Transverse colon (tissue), 4 donors: ENCODE measurements around the gene LACRT. TPM values are rescaled to one million over a fixed set of nuclear protein-coding genes. Genes with fewer than 3 reads are reported as not detected.

Experiments used
- DNase-seq: peaks from one replicate; pipeline ENCODE4 v3.0.0-alpha.2; 2019
- H3K27ac ChIP-seq, 4 donors: fragments of 200-600 bp; sonication (generic); 2 replicates each; pipeline ENCODE4 v1.5.1; 2016 to 2018; ENCODE audit warnings: inconsistent platforms in 4 of 4
- H3K27me3 ChIP-seq: fragments of 200-600 bp; sonication (generic); 2 replicates; pipeline ENCODE4 v1.5.1; 2017; ENCODE audit warnings: inconsistent platforms
- H3K36me3 ChIP-seq, 4 donors: fragments of 200-600 bp; sonication (generic); 2 replicates each; pipeline ENCODE4 v1.5.1; 2017 to 2019; ENCODE audit warnings: inconsistent platforms in 4 of 4
- H3K4me1 ChIP-seq, 4 donors: fragments of 200-600 bp; sonication (generic); 2 replicates each; pipeline ENCODE4 v1.5.1; 2017 to 2020; ENCODE audit warnings: inconsistent platforms in 4 of 4
- H3K4me3 ChIP-seq, 4 donors: fragments of 200-600 bp; sonication (generic); 1 replicate in 1 of 4; 2 replicates in 3 of 4; pipeline versions ENCODE4 v1.5.1 to v1.6.1; 2017 to 2019; ENCODE audit warnings: inconsistent platforms in 4 of 4
- H3K9me3 ChIP-seq, 2 donors: fragments of 200-600 bp; sonication (generic); 2 replicates each; pipeline ENCODE4 v1.5.1; 2017 to 2019; ENCODE audit warnings: inconsistent platforms in 2 of 2
- CTCF ChIP-seq, 5 experiments: fragments of 200-600 bp in 3 of 5; fragments of 450-650 bp in 2 of 5; sonication (generic) in 3 of 5; IDR thresholded peaks; 1 replicate in 2 of 5; 2 replicates in 3 of 5; pipeline ENCODE4 v1.5.1; 2016 to 2017; ENCODE audit warnings: antibody characterized with exemption in 5 of 5, inconsistent platforms in 3 of 5, mild to moderate bottlenecking in 2 of 5, moderate library complexity in 1 of 5
- EP300 ChIP-seq: sonication (generic); formaldehyde crosslinking; IDR thresholded peaks from one replicate; pipeline ENCODE4 v1.6.1; 2017; ENCODE audit warnings: antibody characterized with exemption, low read depth
- POLR2A ChIP-seq: fragments of 450-650 bp; IDR thresholded peaks from one replicate; pipeline ENCODE4 v1.6.1; 2016; ENCODE audit warnings: antibody characterized with exemption, mild to moderate bottlenecking, moderate library complexity
- POLR2AphosphoS5 ChIP-seq, 3 donors: sonication (generic); formaldehyde crosslinking; IDR thresholded peaks; one replicate each; pipeline ENCODE4 v1.6.1; 2016; ENCODE audit warnings: antibody characterized with exemption in 3 of 3
- WGBS, 2 donors: methylation state at CpG; one replicate each; pipeline ENCODE4 v1.1.5; 2018; ENCODE audit warnings: low coverage in 1 of 2; 5-methylcytosine and 5-hydroxymethylcytosine counted together
- in situ Hi-C, 4 donors: fragments of 200-750 bp; cut with MboI; loops; one replicate each; pipeline versions ENCODE4 v1.15.0 to v1.15.1; 2017; ENCODE audit warnings: low sequenced_read_pairs in 3 of 4, low pct_ligation_motif_present in 1 of 4, low pct_unique_long_range_greater_than_20kb in 1 of 4
- intact Hi-C: fragments of 100-400 bp; cut with DNase I; formaldehyde crosslinking; loops from one replicate; pipeline ENCODE4 v1.15.1; 2023; ENCODE audit warnings: low total_unique reads
- total RNA-seq, 4 donors: library from RNA; depleted of rRNA; stranded (reverse); fragments of >200 nt; gene quantifications; one replicate each; pipeline ENCODE4 v1.1.0, GENCODE V29; 2016

Gene LACRT
- total RNA-seq, 4 donors from 2014 or later, result not detected

DNA sequence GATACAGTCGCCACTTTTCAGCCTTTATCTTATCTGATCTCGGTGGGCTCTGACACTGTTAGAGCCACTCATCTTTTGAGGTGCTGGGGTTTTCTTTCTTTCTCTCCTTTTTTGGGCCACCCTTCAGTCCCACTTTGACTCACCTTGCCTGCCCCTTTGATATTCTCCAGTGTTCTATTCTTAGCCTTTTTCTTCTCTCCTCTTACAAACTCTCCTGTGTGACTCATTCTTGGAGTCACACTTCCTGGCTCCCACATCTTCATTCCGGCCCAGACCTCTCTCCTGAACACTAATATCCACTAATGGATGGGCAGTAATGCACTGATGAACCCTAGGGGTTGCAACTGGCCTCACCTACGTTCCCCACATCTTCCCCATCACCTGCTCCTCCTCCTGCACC, 15.7 kb upstream of the LACRT start:
- no peak overlapping the region for H3K27ac ChIP-seq
- 42 to 57% methylated on average over 4 of the region's 4 CpGs for WGBS, 2 donors
- TF ChIP-seq POLR2A, result no peak
- no peak for TF ChIP-seq POLR2AphosphoS5 (IDR thresholded peaks at IDR 0.05)
- TF ChIP-seq CTCF (IDR thresholded peaks at IDR 0.05), result no peak
- TF ChIP-seq EP300, result no peak

DNA sequence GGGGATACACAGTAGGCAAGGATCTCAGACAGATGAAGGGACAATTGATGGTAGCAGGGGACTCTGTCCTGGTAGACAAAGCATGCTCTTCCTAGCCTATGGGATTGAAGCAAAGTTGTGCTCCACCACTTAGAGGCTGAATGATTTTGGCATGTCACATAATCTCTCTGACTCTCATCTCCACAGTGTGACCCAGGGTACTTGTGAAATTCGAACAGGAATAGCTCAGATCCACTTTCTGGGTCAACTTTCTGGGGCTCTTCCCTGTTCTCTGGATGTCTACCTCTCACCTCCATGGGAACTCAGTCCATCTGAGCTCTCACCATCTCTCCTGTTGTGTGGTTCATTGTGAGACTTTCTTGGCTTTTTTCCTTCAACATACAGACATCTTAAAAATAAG, 15.1 kb upstream of the LACRT start:
- Histone ChIP-seq H3K27me3 (peaks cover 4% of the 10 kb centered on the region), H3K27ac (no peak overlapping the region), H3K36me3 (no peaks in the 10 kb centered on the region), H3K9me3 (no peaks in the 10 kb centered on the region), H3K4me1 (no peaks in the 10 kb centered on the region), H3K4me3 (no peak overlapping the region)
- in situ Hi-C loops (no loop called here), intact Hi-C loops (no loop called here)
- TF ChIP-seq POLR2AphosphoS5 (IDR thresholded peaks at IDR 0.05), result no peak
- TF ChIP-seq CTCF (IDR thresholded peaks at IDR 0.05), result no peak
- no peak for TF ChIP-seq EP300
- TF ChIP-seq POLR2A, result no peak
- no peak for DNase-seq
- WGBS, 2 donors, result 42% methylated on average over 1 of the region's 1 CpG; no CpG with 5 or more reads in 1 of the 2 donors

More for the DNA sequence above, 15.7 kb upstream of the LACRT start:
- H3K27me3 ChIP-seq, result peaks cover 4% of the 10 kb centered on the region
- intact Hi-C loops, result no loop called here
- H3K9me3 ChIP-seq, result no peaks in the 10 kb centered on the region
- no peaks in the 10 kb centered on the region for H3K36me3 ChIP-seq
- H3K4me1 ChIP-seq, result no peaks in the 10 kb centered on the region
- DNase-seq, result no peak
- no peak overlapping the region for H3K4me3 ChIP-seq
- in situ Hi-C loops, result no loop called here

- H3K4me1 ChIP-seq, result no peaks in the 10 kb centered on the region
- intact Hi-C loops (no loop called here), in situ Hi-C loops (no loop called here)
- 58% methylated on average over 2 of the region's 2 CpGs; no CpG with 5 or more reads in 1 of the 2 donors for WGBS, 2 donors
- H3K36me3 ChIP-seq, result no peaks in the 10 kb centered on the region
- H3K4me3 ChIP-seq, result no peak within 1 kb of the TSS
- no peak for TF ChIP-seq EP300
- TF ChIP-seq CTCF (IDR thresholded peaks at IDR 0.05), result no peak
- TF ChIP-seq POLR2AphosphoS5 (IDR thresholded peaks at IDR 0.05), result no peak
- no peak for TF ChIP-seq POLR2A
- peaks cover 4% of the 10 kb centered on the region for H3K27me3 ChIP-seq
- H3K27ac ChIP-seq, result no peak within 1 kb of the TSS
- H3K9me3 ChIP-seq, result no peaks in the 10 kb centered on the region
- DNase-seq, result no peak
Observed at GRCh38 chr12:54648265-54648664, 13.6 kb upstream of the LACRT start, which contains the start of gene DCD. Gene DCD (minus strand): TSS chr12:54648365. CDS start chr12:54648303, 62 bp downstream.

DNA sequence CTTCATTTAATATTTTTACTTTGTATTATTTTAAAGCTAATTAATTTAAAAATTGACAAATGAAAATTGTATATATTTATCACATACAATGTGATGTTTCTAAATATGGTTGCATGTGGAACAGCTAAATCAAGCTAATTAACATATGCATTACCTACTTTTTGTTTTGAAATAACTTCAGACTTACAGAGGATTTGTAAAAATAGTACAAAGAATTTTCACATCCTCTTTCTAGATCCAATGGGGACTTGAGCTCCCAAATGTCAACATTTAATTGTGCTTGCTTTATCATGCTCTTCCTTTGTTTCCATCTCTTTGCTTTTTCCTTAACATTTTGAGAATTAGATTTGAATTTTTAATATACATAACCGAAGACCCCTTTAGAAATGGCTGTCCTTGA, 6.9 kb upstream of the LACRT start:
- no peaks in the 10 kb centered on the region for H3K4me1 ChIP-seq
- intact Hi-C loops (no loop called here), in situ Hi-C loops (no loop called here)
- TF ChIP-seq EP300 (no peak), CTCF (IDR thresholded peaks at IDR 0.05) (no peak), POLR2A (no peak), POLR2AphosphoS5 (IDR thresholded peaks at IDR 0.05) (no peak)
- no peaks in the 10 kb centered on the region for H3K9me3 ChIP-seq
- WGBS, 2 donors, result 79 to 88% methylated on average over 1 of the region's 1 CpG
- no peak overlapping the region for H3K4me3 ChIP-seq
- no peak for DNase-seq
- H3K27ac ChIP-seq, result no peak overlapping the region
- no peaks in the 10 kb centered on the region for H3K27me3 ChIP-seq
- no peaks in the 10 kb centered on the region for H3K36me3 ChIP-seq
